Measurements from ENCODE around the gene USP15. TPM values are rescaled to one million over a fixed set of nuclear protein-coding genes. Genes with fewer than 3 reads are reported as not detected.
"Not testable (repeated sequence)": the region's sequence is repeated elsewhere in the genome, so short reads cannot be mapped to it uniquely, and the experiment has no call there.

USP15 gene
- total RNA-seq, 2 experiments from 2014 or later, result 84.5 to 95.5 TPM

- Mint-ChIP-seq H3K36me3 (ENCODE audit: low read depth) (peaks cover 1% of the 10 kb centered on the region), H3K27me3 (ENCODE audit: low read depth) (peaks cover 3% of the 10 kb centered on the region), H3K9me3 (peaks cover 10% of the 10 kb centered on the region), H3K27ac (no peak overlapping the region), H3K4me3 (no peak overlapping the region), H3K4me1 (ENCODE audit: low read depth) (no peaks in the 10 kb centered on the region)
- CTCF ChIA-PET, result interaction anchor here (2.4 kb wide), 1 partner anchor 11 kb away, joined by 11 read pairs; no protein-coding TSS in a partner anchor
- intact Hi-C loops (cut with micrococcal nuclease), result no loop called here
- DNase-seq, result no peak
These were observed 188.2 kb downstream of the USP15 start for GRCh38 chr12:62448436-62448835.

GRCh38 chr12:62455429-62455828 lies 195.2 kb downstream of the USP15 start:
- intact Hi-C loops (cut with micrococcal nuclease); DNase-seq; H3K27ac Mint-ChIP-seq; H3K36me3 Mint-ChIP-seq (ENCODE audit: low read depth); H3K4me1 Mint-ChIP-seq (ENCODE audit: low read depth); H3K4me3 Mint-ChIP-seq; H3K9me3 Mint-ChIP-seq; H3K27me3 Mint-ChIP-seq (ENCODE audit: low read depth): not testable (repeated sequence)
- CTCF ChIA-PET, result interaction anchor here (0.7 kb wide), 1 partner anchor 311 kb away, joined by 3 read pairs; no protein-coding TSS in a partner anchor

- Mint-ChIP-seq H3K36me3 (ENCODE audit: low read depth) (no peaks in the 10 kb centered on the region), H3K27ac (no peak overlapping the region), H3K4me3 (no peak overlapping the region), H3K9me3 (peaks cover 7% of the 10 kb centered on the region), H3K27me3 (ENCODE audit: low read depth) (peaks cover 3% of the 10 kb centered on the region), H3K4me1 (ENCODE audit: low read depth) (no peaks in the 10 kb centered on the region)
- intact Hi-C loops (cut with micrococcal nuclease), result no loop called here
- CTCF ChIA-PET, result no interaction called here
- DNase-seq, result no peak
These were observed 198.4 kb downstream of the USP15 start for GRCh38 chr12:62458626-62459025.

- Mint-ChIP-seq H3K36me3 (ENCODE audit: low read depth) (no peaks in the 10 kb centered on the region), H3K4me1 (ENCODE audit: low read depth) (no peaks in the 10 kb centered on the region), H3K4me3 (no peak overlapping the region), H3K9me3 (peaks cover 10% of the 10 kb centered on the region), H3K27ac (no peak overlapping the region), H3K27me3 (ENCODE audit: low read depth) (peaks cover 3% of the 10 kb centered on the region)
- intact Hi-C loops (cut with micrococcal nuclease), result no loop called here
- no peak for DNase-seq
- CTCF ChIA-PET, result no interaction called here
These were observed 199.8 kb downstream of the USP15 start for GRCh38 chr12:62459976-62460375.

- H3K9me3 Mint-ChIP-seq; H3K27me3 Mint-ChIP-seq (ENCODE audit: low read depth); H3K36me3 Mint-ChIP-seq (ENCODE audit: low read depth); H3K4me1 Mint-ChIP-seq (ENCODE audit: low read depth); intact Hi-C loops (cut with micrococcal nuclease); H3K27ac Mint-ChIP-seq; H3K4me3 Mint-ChIP-seq; DNase-seq: not testable (repeated sequence)
- CTCF ChIA-PET, result interaction anchor here (0.6 kb wide), 1 partner anchor 36 kb away, joined by 3 read pairs; no protein-coding TSS in a partner anchor
These were observed 201.1 kb downstream of the USP15 start for GRCh38 chr12:62461171-62461837.

GRCh38 chr12:62463252-62463651 lies 203.0 kb downstream of the USP15 start:
- H3K4me1 Mint-ChIP-seq (ENCODE audit: low read depth); H3K4me3 Mint-ChIP-seq; H3K27me3 Mint-ChIP-seq (ENCODE audit: low read depth); H3K36me3 Mint-ChIP-seq (ENCODE audit: low read depth); H3K27ac Mint-ChIP-seq; intact Hi-C loops (cut with micrococcal nuclease); DNase-seq; CTCF ChIA-PET; H3K9me3 Mint-ChIP-seq: not testable (repeated sequence)

Other genes starting within 250 kb of the USP15 start
- gene MON2, start 206.4 kb downstream of the USP15 start, total RNA-seq, result 10 to 100 TPM; 29.2 to 29.8 TPM